ENCODE data around the gene SND1.

GRCh38 chr7:127905491-127906330 is 253.7 kb downstream of the SND1 start:
- TF ChIP-seq CTCF (IDR thresholded peaks at IDR 0.05), result no peak
- TF ChIP-seq POLR2A (IDR thresholded peaks at IDR 0.05), result no peak

Data from transverse colon (tissue), 3 donors.